H9 (cell line): ENCODE measurements around the gene SRRM2. TPM values are rescaled to one million over a fixed set of nuclear protein-coding genes. Genes with fewer than 3 reads are reported as not detected.

Experiments used
- DNase-seq: peaks from one replicate; pipeline ENCODE4 v3.0.0-alpha.2; 2017
- H2AFZ ChIP-seq: one replicate; pipeline ENCODE4 v1.6.1; 2013; ENCODE audit warnings: mild to moderate bottlenecking, low read length, control low read depth, moderate library complexity
- H2AK5ac ChIP-seq: 2 replicates; pipeline ENCODE4 v1.6.1; 2013; ENCODE audit warnings: low read length, control low read depth, mixed read lengths; ENCODE audit not compliant: insufficient read length
- H2BK120ac ChIP-seq: one replicate; pipeline ENCODE4 v1.6.1; 2013; ENCODE audit warnings: low read depth, mild to moderate bottlenecking, low read length, control low read depth, inconsistent platforms; ENCODE audit not compliant: poor library complexity, severe bottlenecking
- H2BK12ac ChIP-seq: 2 replicates; pipeline ENCODE4 v1.6.1; 2013; ENCODE audit warnings: low read length, control low read depth, mixed read lengths, low read depth; ENCODE audit not compliant: insufficient read length
- H2BK15ac ChIP-seq: 2 replicates; pipeline ENCODE4 v1.6.1; 2013; ENCODE audit warnings: low read depth, low read length, control low read depth
- H2BK20ac ChIP-seq: one replicate; pipeline ENCODE4 v1.6.1; 2013; ENCODE audit warnings: low read depth, mild to moderate bottlenecking, low read length, control low read depth, inconsistent platforms; ENCODE audit not compliant: poor library complexity, severe bottlenecking
- H2BK5ac ChIP-seq: 2 replicates; pipeline ENCODE4 v1.6.1; 2013; ENCODE audit warnings: low read length, control low read depth, mixed read lengths; ENCODE audit not compliant: insufficient read length
- H3K14ac ChIP-seq: 2 replicates; pipeline ENCODE4 v1.6.1; 2013; ENCODE audit warnings: low read length, control low read depth; ENCODE audit not compliant: insufficient read depth
- H3K18ac ChIP-seq: 2 replicates; pipeline ENCODE4 v1.6.1; 2013; ENCODE audit warnings: low read depth, mild to moderate bottlenecking, mixed read lengths, low read length, control low read depth; ENCODE audit not compliant: insufficient read length
- H3K23ac ChIP-seq: 2 replicates; pipeline ENCODE4 v1.6.1; 2013; ENCODE audit warnings: low read length, control low read depth, mixed read lengths, low read depth; ENCODE audit not compliant: insufficient read length
- H3K23me2 ChIP-seq: 2 replicates; pipeline ENCODE4 v1.6.1; 2013; ENCODE audit warnings: low read depth, mild to moderate bottlenecking, mixed read lengths, low read length, control low read depth; ENCODE audit not compliant: insufficient read length, poor library complexity, severe bottlenecking
- H3K27ac ChIP-seq: 2 replicates; pipeline ENCODE4 v1.5.1; 2013; ENCODE audit warnings: low read length, control low read depth, mixed read lengths, low read depth; ENCODE audit not compliant: insufficient read length
- H3K27me3 ChIP-seq: 2 replicates; pipeline ENCODE4 v1.6.1; 2013; ENCODE audit warnings: low read length, control low read depth, inconsistent platforms; ENCODE audit not compliant: insufficient read depth
- H3K4ac ChIP-seq: 2 replicates; pipeline ENCODE4 v1.6.1; 2013; ENCODE audit warnings: low read depth, mild to moderate bottlenecking, control low read depth, inconsistent platforms, low read length, moderate library complexity
- H3K4me1 ChIP-seq: 2 replicates; pipeline ENCODE4 v1.6.1; 2013; ENCODE audit warnings: low read length, control low read depth, inconsistent platforms; ENCODE audit not compliant: insufficient read depth
- H3K4me2 ChIP-seq: 2 replicates; pipeline ENCODE4 v1.6.1; 2013; ENCODE audit warnings: low read length, control low read depth, mixed read lengths; ENCODE audit not compliant: insufficient read length, insufficient read depth
- H3K56ac ChIP-seq: 2 replicates; pipeline ENCODE4 v1.6.1; 2013; ENCODE audit warnings: low read depth, mild to moderate bottlenecking, mixed read lengths, low read length, control low read depth; ENCODE audit not compliant: insufficient read length
- H3K79me1 ChIP-seq: 2 replicates; pipeline ENCODE4 v1.6.1; 2013; ENCODE audit warnings: low read depth, mild to moderate bottlenecking, moderate library complexity, low read length, control low read depth, inconsistent platforms; ENCODE audit not compliant: insufficient read depth, poor library complexity, severe bottlenecking
- H3K79me2 ChIP-seq: 2 replicates; pipeline ENCODE4 v1.6.1; 2013; ENCODE audit warnings: low read length, control low read depth, inconsistent platforms; ENCODE audit not compliant: insufficient read depth
- H3K9ac ChIP-seq: 2 replicates; pipeline ENCODE4 v1.6.1; 2013; ENCODE audit warnings: low read length, control low read depth, mixed read lengths; ENCODE audit not compliant: insufficient read length; ENCODE audit errors: extremely low read depth
- H3K9me3 ChIP-seq: one replicate; pipeline ENCODE4 v1.6.1; 2013; ENCODE audit warnings: low read depth, low read length, inconsistent platforms; ENCODE audit not compliant: control insufficient read depth
- H3T11ph ChIP-seq: one replicate; pipeline ENCODE4 v1.6.1; 2013; ENCODE audit warnings: mild to moderate bottlenecking, low read length, control low read depth, inconsistent platforms
- H4K20me1 ChIP-seq: one replicate; pipeline ENCODE4 v1.6.1; 2013; ENCODE audit not compliant: control insufficient read depth, insufficient read length, insufficient read depth
- H4K5ac ChIP-seq: 2 replicates; pipeline ENCODE4 v1.6.1; 2013; ENCODE audit warnings: low read depth, mild to moderate bottlenecking, mixed read lengths, low read length, control low read depth; ENCODE audit not compliant: insufficient read length
- H4K8ac ChIP-seq: replicated peaks from 2 replicates; pipeline ENCODE4 v1.6.1; 2013; ENCODE audit warnings: low read length, control low read depth, mixed read lengths, low read depth; ENCODE audit not compliant: insufficient read length
- H4K91ac ChIP-seq: 2 replicates; pipeline ENCODE4 v1.6.1; 2013; ENCODE audit warnings: low read depth, mild to moderate bottlenecking, moderate library complexity, mixed read lengths, low read length, control low read depth; ENCODE audit not compliant: insufficient read length
- H3K27ac Mint-ChIP-seq, 3 experiments: 2 replicates in 2 of 3; 3 replicates in 1 of 3; pipeline ENCODE4 v1.8.0; 2020 to 2021; ENCODE audit warnings: mixed read lengths in 3 of 3, mild to moderate bottlenecking in 1 of 3, moderate library complexity in 1 of 3
- H3K27me3 Mint-ChIP-seq: 2 replicates; pipeline ENCODE4 v1.8.0; 2021; ENCODE audit warnings: low read depth, mild to moderate bottlenecking, moderate library complexity, mixed read lengths
- H3K36me3 Mint-ChIP-seq, 3 experiments: 2 replicates in 2 of 3; 3 replicates in 1 of 3; pipeline ENCODE4 v1.8.0; 2020 to 2021; ENCODE audit warnings: low read depth in 3 of 3, mixed read lengths in 3 of 3; ENCODE audit not compliant: insufficient read depth in 1 of 3
- H3K4me1 Mint-ChIP-seq, 2 experiments: 2 replicates each; pipeline ENCODE4 v1.8.0; 2020; ENCODE audit warnings: mixed read lengths in 2 of 2
- H3K4me3 Mint-ChIP-seq, 2 experiments: 2 replicates in 1 of 2; 3 replicates in 1 of 2; pipeline ENCODE4 v1.8.0; 2020 to 2021; ENCODE audit warnings: mild to moderate bottlenecking in 2 of 2, mixed read lengths in 2 of 2, moderate library complexity in 1 of 2
- H3K9me3 Mint-ChIP-seq, 2 experiments: 2 replicates in 1 of 2; 3 replicates in 1 of 2; pipeline ENCODE4 v1.8.0; 2020; ENCODE audit warnings: mild to moderate bottlenecking in 2 of 2, mixed read lengths in 2 of 2, moderate library complexity in 1 of 2
- CTCF ChIP-seq: fragments of 200-600 bp; sonication (generic); conservative IDR thresholded peaks from 3 replicates; pipeline ENCODE4 v1.8.0; 2021; ENCODE audit warnings: antibody characterized with exemption, mild to moderate bottlenecking
- WGBS: extraction: QIAGEN DNeasy Blood & Tissue Kit; methylation state at CpG from one replicate; pipeline ENCODE4 v1.1.7; 2013; ENCODE audit warnings: missing lambda C conversion rate, low lambda C conversion rate, mixed read lengths; ENCODE audit not compliant: insufficient read length; ENCODE audit errors: extremely low coverage; 5-methylcytosine and 5-hydroxymethylcytosine counted together
- total RNA-seq: library from RNA; stranded (reverse); gene quantifications from 2 replicates; pipeline ENCODE4 v1.2.1, GENCODE V29; 2021

SRRM2 gene
- total RNA-seq, 1 experiment from 2014 or later = 694 TPM

GRCh38 chr16:2724088-2724676 is 28.3 kb upstream of the SRRM2 start:
- no peak overlapping the region; a peak in 1 of 7 replicates for H3K27ac Mint-ChIP-seq
- Histone ChIP-seq H3K9me3 (no peaks in the 10 kb centered on the region), H3K79me2 (no peaks in the 10 kb centered on the region), H4K20me1 (no peaks in the 10 kb centered on the region), H2BK12ac (no peak overlapping the region), H2BK15ac (no peak overlapping the region), H4K5ac (no peak overlapping the region), H2BK20ac (no peak overlapping the region), H3K56ac (no peak overlapping the region), H3K23ac (no peak overlapping the region), H4K91ac (no peak overlapping the region), H3K79me1 (no peaks in the 10 kb centered on the region), H3K4me1 (no peaks in the 10 kb centered on the region), H3T11ph (no peak overlapping the region), H3K14ac (no peak overlapping the region), H3K23me2 (no peaks in the 10 kb centered on the region), H3K27me3 (no peaks in the 10 kb centered on the region), H2AK5ac (no peak overlapping the region), H3K18ac (no peak overlapping the region), H3K27ac (no peak overlapping the region), H3K4ac (no peak overlapping the region), H2AFZ (no peak overlapping the region), H2BK5ac (no peak overlapping the region), H2BK120ac (no peak overlapping the region), H3K9ac (no peak overlapping the region), H3K4me2 (no peak overlapping the region), H4K8ac (no peak overlapping the region)
- no peak overlapping the region for H3K4me3 Mint-ChIP-seq
- H3K9me3 Mint-ChIP-seq = no peaks in the 10 kb centered on the region
- DNase-seq = no peak
- no peaks in the 10 kb centered on the region for H3K36me3 Mint-ChIP-seq
- peaks cover 0 to 5% of the 10 kb centered on the region in 2 experiments; a peak in 1 of 4 replicates for H3K4me1 Mint-ChIP-seq
- H3K27me3 Mint-ChIP-seq = peaks cover 2% of the 10 kb centered on the region; the same call in 1 of the 2 replicates
- no CpG with 5 or more reads among the region's 7 CpGs for WGBS
- TF ChIP-seq CTCF = no peak
